GM18907 (cell line): ENCODE data around the gene ALDH3B1.
"Not testable (repeated sequence)": the region's sequence is repeated elsewhere in the genome, so short reads cannot be mapped to it uniquely, and the experiment has no call there.

Experiments used
- ATAC-seq: cut with Tn5 transposase; IDR thresholded peaks from one replicate; pipeline ENCODE4 v1.9.1; 2021; ENCODE audit warnings: mild to moderate bottlenecking, moderate library complexity; ENCODE audit not compliant: unreplicated experiment

ALDH3B1 gene, protein sequence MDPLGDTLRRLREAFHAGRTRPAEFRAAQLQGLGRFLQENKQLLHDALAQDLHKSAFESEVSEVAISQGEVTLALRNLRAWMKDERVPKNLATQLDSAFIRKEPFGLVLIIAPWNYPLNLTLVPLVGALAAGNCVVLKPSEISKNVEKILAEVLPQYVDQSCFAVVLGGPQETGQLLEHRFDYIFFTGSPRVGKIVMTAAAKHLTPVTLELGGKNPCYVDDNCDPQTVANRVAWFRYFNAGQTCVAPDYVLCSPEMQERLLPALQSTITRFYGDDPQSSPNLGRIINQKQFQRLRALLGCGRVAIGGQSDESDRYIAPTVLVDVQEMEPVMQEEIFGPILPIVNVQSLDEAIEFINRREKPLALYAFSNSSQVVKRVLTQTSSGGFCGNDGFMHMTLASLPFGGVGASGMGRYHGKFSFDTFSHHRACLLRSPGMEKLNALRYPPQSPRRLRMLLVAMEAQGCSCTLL

GRCh38 chr11:68010090-68011041 lies at the start of gene ALDH3B1:
TSS of gene ALDH3B1 (plus strand) at chr11:68010327. CDS start at chr11:68015298, 4,971 bp downstream.
- ATAC-seq, result no peak

DNA sequence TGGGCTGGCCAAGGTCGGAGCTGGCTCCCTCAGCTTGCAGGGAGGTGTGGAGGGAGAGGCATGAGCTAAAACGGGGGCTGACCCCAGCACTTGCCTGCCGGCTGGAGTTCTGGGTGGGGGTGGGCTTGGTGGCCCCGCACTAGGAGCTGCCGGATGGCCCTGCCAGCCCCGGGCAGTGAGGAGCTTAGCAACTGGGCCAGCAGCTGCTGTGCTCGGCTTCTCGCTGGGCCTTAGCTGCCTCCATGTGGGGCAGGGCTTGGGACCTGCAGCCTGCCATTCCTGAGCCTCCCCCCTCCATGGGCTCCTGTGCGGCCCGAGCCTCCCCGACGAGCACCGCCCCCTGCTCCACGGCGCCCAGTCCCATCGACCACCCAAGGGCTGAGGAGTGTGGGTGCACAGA lies 46.9 kb upstream of the ALDH3B1 start:
- not testable (repeated sequence) for ATAC-seq

- ATAC-seq, result not testable (repeated sequence)
Measured at GRCh38 chr11:67963879-67964278, 46.2 kb upstream of the ALDH3B1 start.

DNA sequence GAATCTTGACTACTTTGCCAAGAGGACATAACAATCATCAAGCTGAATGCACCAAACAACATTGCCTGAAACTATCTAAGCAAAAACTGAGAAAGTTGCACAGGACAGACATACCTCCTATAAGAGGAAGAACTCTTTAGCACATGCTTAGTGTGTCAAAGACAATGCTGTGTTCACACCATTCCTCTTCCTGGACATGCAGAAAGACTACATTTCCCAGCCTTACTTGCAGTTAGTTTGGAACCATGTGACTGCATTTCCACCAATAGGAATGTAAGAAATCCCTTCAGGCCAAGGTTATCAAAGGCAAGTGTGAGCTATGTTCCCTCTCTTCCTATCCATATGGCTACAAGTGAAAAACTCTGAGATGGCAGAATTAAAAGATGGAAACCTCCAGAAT lies 45.4 kb upstream of the ALDH3B1 start:
- ATAC-seq, result not testable (repeated sequence)

GRCh38 chr11:67965830-67966348 lies 44.2 kb upstream of the ALDH3B1 start:
- ATAC-seq, result not testable (repeated sequence)

- ATAC-seq, result not testable (repeated sequence)
Measured at GRCh38 chr11:67974746-67975145, 35.4 kb upstream of the ALDH3B1 start.

GRCh38 chr11:67978766-67979418 lies 31.2 kb upstream of the ALDH3B1 start:
- not testable (repeated sequence) for ATAC-seq

GRCh38 chr11:67981226-67981625 lies 28.9 kb upstream of the ALDH3B1 start:
- not testable (repeated sequence) for ATAC-seq

DNA sequence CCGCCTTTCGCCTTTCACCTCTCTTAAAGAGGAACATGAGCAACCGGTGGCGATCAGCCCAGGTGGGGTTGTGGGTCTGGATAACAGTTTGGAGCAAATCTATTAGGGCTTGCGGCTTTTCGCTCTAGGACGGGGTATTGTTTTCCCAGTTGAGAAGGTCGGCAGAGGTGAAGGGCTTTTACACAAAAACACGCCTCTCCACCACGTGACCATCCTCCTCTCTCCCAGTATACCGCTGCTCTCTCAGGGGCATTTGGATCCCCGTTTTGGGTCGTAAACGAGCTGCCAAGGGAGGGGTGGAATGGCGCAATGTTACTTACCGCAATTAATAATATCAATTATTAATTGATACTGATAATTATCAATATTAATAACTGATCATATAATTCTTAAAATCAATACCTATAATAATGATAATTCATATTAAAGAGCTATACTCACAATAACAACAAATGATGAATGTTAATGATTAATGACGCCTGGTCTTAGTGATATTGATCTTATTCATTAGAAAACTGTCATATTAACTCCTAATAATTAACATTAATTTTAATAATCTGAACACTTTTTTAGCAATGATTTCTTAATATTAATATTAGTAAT lies 27.8 kb upstream of the ALDH3B1 start:
- ATAC-seq, result not testable (repeated sequence)

GRCh38 chr11:67983951-67984350 lies 26.2 kb upstream of the ALDH3B1 start:
- ATAC-seq, result no peak

DNA sequence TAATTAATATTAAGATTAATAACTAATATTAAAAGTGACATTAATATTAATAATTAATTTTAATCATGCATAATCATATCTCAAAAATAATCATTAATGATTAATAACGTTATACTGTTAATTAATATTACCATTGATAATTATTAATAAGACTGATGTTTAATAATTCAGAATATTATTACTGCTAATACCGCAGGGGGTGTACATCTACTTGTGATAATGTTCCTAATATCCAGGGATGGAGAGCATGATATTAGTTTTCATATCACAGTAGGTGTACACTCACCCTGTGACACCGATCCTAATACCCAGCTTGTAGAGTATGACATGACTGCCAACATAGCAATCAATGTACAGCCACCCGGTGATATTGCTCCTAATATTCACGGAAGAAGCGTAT lies 24.8 kb upstream of the ALDH3B1 start:
- not testable (repeated sequence) for ATAC-seq

GRCh38 chr11:67990546-67991346 lies 19.4 kb upstream of the ALDH3B1 start:
- not testable (repeated sequence) for ATAC-seq

- not testable (repeated sequence) for ATAC-seq
Measured at GRCh38 chr11:67991347-67992121, 18.6 kb upstream of the ALDH3B1 start.

- not testable (repeated sequence) for ATAC-seq
Measured at GRCh38 chr11:67993821-67994220, 16.3 kb upstream of the ALDH3B1 start.

GRCh38 chr11:67994387-67994786 lies 15.7 kb upstream of the ALDH3B1 start:
- ATAC-seq, result not testable (repeated sequence)

- ATAC-seq, result not testable (repeated sequence)
Measured at GRCh38 chr11:67995129-67995528, 15.0 kb upstream of the ALDH3B1 start.

GRCh38 chr11:67995579-67995978 lies 14.5 kb upstream of the ALDH3B1 start:
- ATAC-seq, result not testable (repeated sequence)

- ATAC-seq, result no peak
Measured at GRCh38 chr11:67996051-67996450, 14.1 kb upstream of the ALDH3B1 start.
